Neuronal stem cell (in vitro differentiated cells): ENCODE results near the gene TRPC4AP.
"Not testable (repeated sequence)": the region's sequence is repeated elsewhere in the genome, so short reads cannot be mapped to it uniquely, and the experiment has no call there.

Experiments
- DNase-seq: peaks from one replicate; pipeline ENCODE4 v3.0.0-alpha.2; 2013; ENCODE audit warnings: low spot score
- H2AFZ ChIP-seq: one replicate; pipeline ENCODE4 v1.6.1; 2013; ENCODE audit warnings: mild to moderate bottlenecking, low read length, inconsistent platforms
- H2AK5ac ChIP-seq: 2 replicates; pipeline ENCODE4 v1.6.1; 2013; ENCODE audit warnings: low read depth, mild to moderate bottlenecking, inconsistent platforms, low read length, moderate library complexity, mixed read lengths
- H2BK120ac ChIP-seq: 2 replicates; pipeline ENCODE4 v1.6.1; 2013; ENCODE audit warnings: low read depth, mild to moderate bottlenecking, inconsistent platforms, low read length, moderate library complexity, mixed read lengths
- H2BK12ac ChIP-seq: one replicate; pipeline ENCODE4 v1.6.1; 2013; ENCODE audit warnings: low read length, inconsistent platforms
- H2BK15ac ChIP-seq: 2 replicates; pipeline ENCODE4 v1.6.1; 2013; ENCODE audit warnings: mild to moderate bottlenecking, low read length, inconsistent platforms, mixed read lengths
- H2BK5ac ChIP-seq: one replicate; pipeline ENCODE4 v1.6.1; 2013; ENCODE audit warnings: inconsistent platforms, mild to moderate bottlenecking, low read length, moderate library complexity
- H3K14ac ChIP-seq: one replicate; pipeline ENCODE4 v1.6.1; 2013; ENCODE audit warnings: low read length, inconsistent platforms
- H3K18ac ChIP-seq: 2 replicates; pipeline ENCODE4 v1.6.1; 2013; ENCODE audit warnings: low read length, inconsistent platforms
- H3K23ac ChIP-seq: 2 replicates; pipeline ENCODE4 v1.6.1; 2013; ENCODE audit warnings: low read depth, mild to moderate bottlenecking, mixed read lengths, low read length, inconsistent platforms; ENCODE audit not compliant: poor library complexity
- H3K27ac ChIP-seq: replicated peaks from 3 replicates; pipeline ENCODE4 v1.5.1; 2013; ENCODE audit warnings: low read length, inconsistent platforms
- H3K27me3 ChIP-seq, 3 experiments: 2 replicates each; pipeline ENCODE4 v1.6.1; 2013; ENCODE audit warnings: low read length in 3 of 3, mild to moderate bottlenecking in 2 of 3, inconsistent platforms in 1 of 3, low read depth in 1 of 3, mixed read lengths in 1 of 3, moderate library complexity in 1 of 3; ENCODE audit not compliant: control insufficient read depth in 3 of 3, insufficient read depth in 3 of 3
- H3K36me3 ChIP-seq, 2 donors: replicated peaks in 1 of 2; 2 replicates each; pipeline ENCODE4 v1.6.1; 2013; ENCODE audit warnings: low read length in 2 of 2; ENCODE audit not compliant: control insufficient read depth in 2 of 2, insufficient read depth in 2 of 2
- H3K4ac ChIP-seq: 2 replicates; pipeline ENCODE4 v1.6.1; 2013; ENCODE audit warnings: inconsistent platforms, mild to moderate bottlenecking, low read length, moderate library complexity
- H3K4me1 ChIP-seq, 2 donors: 1 replicate in 1 of 2; 2 replicates in 1 of 2; pipeline ENCODE4 v1.6.1; 2013; ENCODE audit warnings: low read length in 2 of 2, low read depth in 1 of 2; ENCODE audit not compliant: control insufficient read depth in 2 of 2, insufficient read depth in 1 of 2
- H3K4me2 ChIP-seq: one replicate; pipeline ENCODE4 v1.6.1; 2013; ENCODE audit warnings: mild to moderate bottlenecking, low read length, inconsistent platforms; ENCODE audit not compliant: insufficient read depth, poor library complexity, severe bottlenecking
- H3K4me3 ChIP-seq, 2 donors: 2 replicates each; pipeline ENCODE4 v1.5.1; 2013; ENCODE audit warnings: low read length in 2 of 2, mild to moderate bottlenecking in 2 of 2, inconsistent platforms in 1 of 2, moderate library complexity in 1 of 2
- H3K79me1 ChIP-seq: one replicate; pipeline ENCODE4 v1.6.1; 2013; ENCODE audit warnings: low read depth, mild to moderate bottlenecking, inconsistent platforms, low read length, moderate library complexity
- H3K9ac ChIP-seq: one replicate; pipeline ENCODE4 v1.6.1; 2013; ENCODE audit warnings: mild to moderate bottlenecking, low read depth, low read length, inconsistent platforms; ENCODE audit not compliant: poor library complexity
- H3K9me3 ChIP-seq, 2 donors: replicated peaks in 1 of 2; 2 replicates each; pipeline versions ENCODE3 to v1.6.1; 2013; ENCODE audit warnings: low read length in 2 of 2, mild to moderate bottlenecking in 2 of 2, inconsistent platforms in 1 of 2, low read depth in 1 of 2, mixed read lengths in 1 of 2, moderate library complexity in 1 of 2; ENCODE audit not compliant: control insufficient read depth in 2 of 2, insufficient read depth in 1 of 2
- H4K8ac ChIP-seq: one replicate; pipeline ENCODE4 v1.6.1; 2013; ENCODE audit warnings: low read depth, mild to moderate bottlenecking, inconsistent platforms, low read length, moderate library complexity
- H4K91ac ChIP-seq: one replicate; pipeline ENCODE4 v1.6.1; 2013; ENCODE audit warnings: low read length, low read depth, mild to moderate bottlenecking, inconsistent platforms; ENCODE audit not compliant: poor library complexity
- WGBS, 2 donors: extraction: QIAGEN DNeasy Blood & Tissue Kit; methylation state at CpG; one replicate each; pipeline ENCODE4 v1.1.7; 2013; ENCODE audit warnings: missing lambda C conversion rate in 2 of 2, mixed read lengths in 1 of 2; ENCODE audit not compliant: insufficient read length in 2 of 2, insufficient replicate concordance in 1 of 2; ENCODE audit errors: extremely low coverage in 2 of 2; 5-methylcytosine and 5-hydroxymethylcytosine counted together

The TRPC4AP gene

DNA sequence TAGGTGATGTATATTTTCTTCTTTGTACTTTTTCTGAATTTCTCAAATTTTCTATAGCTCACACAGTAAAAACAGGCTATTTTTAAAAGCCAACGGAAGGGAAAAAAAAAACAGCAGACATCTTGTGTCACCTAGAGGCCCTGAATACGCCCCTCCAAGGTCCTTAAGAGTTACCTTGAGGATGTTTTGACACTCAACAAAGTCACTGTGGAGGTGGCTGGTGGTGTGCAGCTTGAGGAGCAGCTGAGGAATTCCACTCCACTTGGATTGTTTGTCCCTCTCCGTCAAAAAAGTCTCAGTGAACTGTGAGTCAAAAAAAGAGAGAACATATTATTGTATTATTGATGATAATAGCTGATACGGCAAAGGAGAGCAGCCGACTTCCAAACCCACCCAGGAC, 14.7 kb downstream of the TRPC4AP start:
- no peak overlapping the region for H2AK5ac ChIP-seq
- H2BK15ac ChIP-seq = no peak overlapping the region
- no peak for DNase-seq
- H2BK120ac ChIP-seq = no peak overlapping the region
- no peak overlapping the region for H4K91ac ChIP-seq
- H3K4me3 ChIP-seq = no peak overlapping the region
- H3K27ac ChIP-seq = no peak overlapping the region
- no peaks in the 10 kb centered on the region for H3K79me1 ChIP-seq
- no peak overlapping the region for H2BK5ac ChIP-seq
- no peak overlapping the region for H3K23ac ChIP-seq
- no peak overlapping the region for H3K18ac ChIP-seq
- no peak overlapping the region for H2BK12ac ChIP-seq
- peaks cover 14 to 36% of the 10 kb centered on the region in 2 donors for H3K36me3 ChIP-seq
- no peak overlapping the region for H3K14ac ChIP-seq
- H3K4me1 ChIP-seq = no peaks in the 10 kb centered on the region
- H3K9me3 ChIP-seq = peaks cover 11 to 21% of the 10 kb centered on the region in 2 donors
- no peak overlapping the region for H3K9ac ChIP-seq
- no peak overlapping the region for H3K4me2 ChIP-seq
- H4K8ac ChIP-seq = no peak overlapping the region
- no peaks in the 10 kb centered on the region for H3K27me3 ChIP-seq
- no peak overlapping the region for H2AFZ ChIP-seq
- WGBS, 2 donors = no CpG with 5 or more reads among the region's 5 CpGs
- no peak overlapping the region for H3K4ac ChIP-seq

DNA sequence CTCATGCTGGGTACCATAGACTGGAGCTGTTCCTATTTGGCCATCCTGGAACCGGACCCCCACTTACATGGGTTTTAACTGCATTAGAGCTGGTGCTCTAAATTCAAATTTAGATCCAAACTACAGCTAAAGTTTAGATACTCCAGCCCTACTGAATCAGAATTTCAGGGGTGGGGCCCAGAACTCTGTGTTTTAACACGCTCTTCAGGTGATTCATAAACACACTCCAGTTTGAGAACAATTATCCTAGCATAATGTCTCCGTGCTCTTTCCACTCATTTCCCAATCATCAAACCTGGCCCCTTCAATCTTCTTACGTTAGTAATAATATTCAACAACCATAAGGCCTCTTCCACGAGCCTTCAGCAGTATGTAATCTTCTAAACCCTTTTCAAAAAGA, 15.3 kb downstream of the TRPC4AP start:
- H3K14ac ChIP-seq = no peak overlapping the region
- H2AFZ ChIP-seq = no peak overlapping the region
- H3K27ac ChIP-seq = no peak overlapping the region
- no peak overlapping the region for H3K9ac ChIP-seq
- H3K9me3 ChIP-seq = peaks cover 11 to 21% of the 10 kb centered on the region in 2 donors
- H4K91ac ChIP-seq = no peak overlapping the region
- DNase-seq = no peak
- no peak overlapping the region for H2BK15ac ChIP-seq
- H2BK120ac ChIP-seq = no peak overlapping the region
- H3K4me2 ChIP-seq = no peak overlapping the region
- H3K79me1 ChIP-seq = no peaks in the 10 kb centered on the region
- no peak overlapping the region for H2BK5ac ChIP-seq
- H2BK12ac ChIP-seq = no peak overlapping the region
- H3K4ac ChIP-seq = no peak overlapping the region
- H3K36me3 ChIP-seq = peaks cover 14 to 36% of the 10 kb centered on the region in 2 donors
- no peaks in the 10 kb centered on the region for H3K4me1 ChIP-seq
- no peak overlapping the region for H2AK5ac ChIP-seq
- H4K8ac ChIP-seq = no peak overlapping the region
- no peaks in the 10 kb centered on the region for H3K27me3 ChIP-seq
- H3K23ac ChIP-seq = no peak overlapping the region
- no CpG with 5 or more reads among the region's 5 CpGs for WGBS, 2 donors
- H3K4me3 ChIP-seq = no peak overlapping the region
- no peak overlapping the region for H3K18ac ChIP-seq

DNA sequence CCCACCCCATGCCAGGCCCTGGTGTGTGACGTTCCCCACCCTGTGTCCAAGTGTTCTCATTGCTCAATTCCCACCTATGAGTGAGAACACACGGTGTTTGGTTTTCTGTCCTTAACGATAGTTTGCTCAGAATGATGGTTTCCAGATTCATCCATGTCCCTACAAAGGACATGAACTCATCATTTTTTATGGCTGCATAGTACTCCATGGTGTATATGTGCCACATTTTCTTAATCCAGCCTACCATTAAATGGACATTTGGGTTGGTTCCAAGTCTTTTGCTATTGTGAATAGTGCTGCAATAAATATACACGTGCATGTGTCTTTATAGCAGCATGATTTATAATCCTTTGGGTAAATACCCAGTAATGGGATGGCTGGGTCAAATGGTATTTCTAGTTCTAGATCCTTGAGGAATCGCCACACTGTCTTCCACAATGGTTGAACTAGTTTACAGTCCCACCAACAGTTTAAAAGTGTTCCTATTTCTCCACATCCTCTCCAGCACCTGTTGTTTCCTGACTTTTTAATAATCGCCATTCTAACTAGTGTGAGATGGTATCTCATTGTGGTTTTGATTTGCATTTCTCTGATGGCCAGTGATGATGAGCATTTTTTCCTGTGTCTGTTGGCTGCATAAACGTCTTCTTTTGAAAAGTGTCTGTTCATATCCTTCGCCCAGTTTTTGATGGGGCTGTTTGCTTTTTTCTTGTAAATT, 21.0 kb downstream of the TRPC4AP start:
- not testable (repeated sequence) for H3K4me3 ChIP-seq, H2BK5ac ChIP-seq, H3K27me3 ChIP-seq, H3K4me2 ChIP-seq, DNase-seq, H3K18ac ChIP-seq, H2AK5ac ChIP-seq, H3K4me1 ChIP-seq, H3K27ac ChIP-seq, H3K14ac ChIP-seq, H3K9me3 ChIP-seq, H4K91ac ChIP-seq, H3K23ac ChIP-seq, H2AFZ ChIP-seq, H2BK15ac ChIP-seq, H3K9ac ChIP-seq, H4K8ac ChIP-seq, H3K79me1 ChIP-seq, H2BK12ac ChIP-seq, H2BK120ac ChIP-seq, H3K4ac ChIP-seq
- peaks cover 0 to 32% of the 10 kb centered on the region in 2 donors for H3K36me3 ChIP-seq
- no CpG with 5 or more reads among the region's 8 CpGs for WGBS, 2 donors

DNA sequence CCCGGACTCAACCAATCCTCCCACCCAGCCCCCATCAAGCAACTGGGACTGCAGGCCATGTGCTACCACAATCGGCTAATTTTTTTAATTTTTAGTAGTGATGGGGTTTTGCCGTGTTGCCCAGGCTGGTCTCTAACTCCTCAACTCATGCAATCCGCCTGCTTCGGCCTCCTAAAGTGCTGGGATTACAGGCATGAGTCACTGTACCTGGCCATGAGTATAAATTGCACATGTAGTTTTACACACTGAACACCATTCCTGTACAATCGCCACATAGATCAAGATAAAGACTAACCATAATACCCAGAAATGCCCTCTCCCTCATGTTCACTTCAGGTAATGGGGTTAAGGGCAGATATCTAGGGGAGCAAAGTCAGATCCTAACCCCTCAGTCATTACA, 26.4 kb downstream of the TRPC4AP start:
- H3K4ac ChIP-seq = no peak overlapping the region
- no CpG with 5 or more reads among the region's 6 CpGs for WGBS, 2 donors
- no peaks in the 10 kb centered on the region for H3K9me3 ChIP-seq
- H2BK120ac ChIP-seq = no peak overlapping the region
- no peak overlapping the region for H3K4me2 ChIP-seq
- no peak overlapping the region for H2BK15ac ChIP-seq
- DNase-seq = no peak
- H3K23ac ChIP-seq = no peak overlapping the region
- no peak overlapping the region for H3K4me3 ChIP-seq
- H3K27ac ChIP-seq = no peak overlapping the region
- H2AK5ac ChIP-seq = no peak overlapping the region
- H3K9ac ChIP-seq = no peak overlapping the region
- H2BK5ac ChIP-seq = no peak overlapping the region
- no peak overlapping the region for H4K91ac ChIP-seq
- no peak overlapping the region for H3K18ac ChIP-seq
- no peak overlapping the region for H2BK12ac ChIP-seq
- H3K4me1 ChIP-seq = peaks cover 2 to 4% of the 10 kb centered on the region in 2 donors
- H4K8ac ChIP-seq = no peak overlapping the region
- no peaks in the 10 kb centered on the region for H3K27me3 ChIP-seq
- H2AFZ ChIP-seq = no peak overlapping the region
- no peak overlapping the region for H3K14ac ChIP-seq
- H3K79me1 ChIP-seq = no peaks in the 10 kb centered on the region
- H3K36me3 ChIP-seq = peaks cover 3 to 62% of the 10 kb centered on the region in 2 donors
